Smooth muscle cell (in vitro differentiated cells): ENCODE measurements around the gene LPP. TPM values are rescaled to one million over a fixed set of nuclear protein-coding genes. Genes with fewer than 3 reads are reported as not detected.
A peak's percentile ranks its signal among the peaks of the same experiment; 100 is the strongest.

Experiments used
- DNase-seq: peaks from one replicate; lab custom pipeline; 2025; ENCODE audit not compliant: unreplicated experiment; lab: John Stamatoyannopoulos, UW
- H2AFZ ChIP-seq: fragments of 200-600 bp; sonication (generic); 2 replicates; pipeline ENCODE4 v1.6.0; 2016; ENCODE audit warnings: antibody characterized with exemption, low read depth, mild to moderate bottlenecking
- H3F3A ChIP-seq: fragments of 200-600 bp; sonication (generic); 2 replicates; pipeline ENCODE4 v1.6.0; 2017; ENCODE audit warnings: antibody characterized with exemption, low read depth
- H3K27ac ChIP-seq: fragments of 200-600 bp; sonication (generic); 2 replicates; pipeline ENCODE4 v1.5.1; 2016; ENCODE audit warnings: low read depth, mild to moderate bottlenecking
- H3K27me3 ChIP-seq: fragments of 200-600 bp; sonication (generic); 2 replicates; pipeline ENCODE4 v1.6.1; 2016; ENCODE audit warnings: low read depth, mild to moderate bottlenecking
- H3K36me3 ChIP-seq: fragments of 200-600 bp; sonication (generic); 2 replicates; pipeline ENCODE4 v1.5.1; 2016; ENCODE audit warnings: low read depth
- H3K4me1 ChIP-seq: fragments of 200-600 bp; sonication (generic); 2 replicates; pipeline ENCODE4 v1.5.1; 2016; ENCODE audit warnings: low read depth
- H3K4me2 ChIP-seq: fragments of 200-600 bp; sonication (generic); 2 replicates; pipeline ENCODE4 v1.6.0; 2016; ENCODE audit warnings: mild to moderate bottlenecking
- H3K4me3 ChIP-seq: fragments of 200-600 bp; sonication (generic); 2 replicates; pipeline ENCODE4 v1.5.1; 2016; ENCODE audit warnings: mild to moderate bottlenecking
- H3K79me2 ChIP-seq: fragments of 200-600 bp; sonication (generic); 2 replicates; pipeline ENCODE4 v1.6.0; 2016; ENCODE audit warnings: low read depth, mild to moderate bottlenecking
- H3K9ac ChIP-seq: fragments of 200-600 bp; sonication (generic); 2 replicates; pipeline ENCODE4 v1.6.0; 2016; ENCODE audit warnings: low read depth
- H3K9me3 ChIP-seq: fragments of 200-600 bp; sonication (generic); replicated peaks from 2 replicates; pipeline ENCODE4 v1.5.1; 2016; ENCODE audit warnings: low read depth
- H4K20me1 ChIP-seq: fragments of 200-600 bp; sonication (generic); 2 replicates; pipeline ENCODE4 v1.6.0; 2016; ENCODE audit warnings: low read depth
- WGBS: methylation state at CpG from one replicate; pipeline ENCODE4 v1.1.7; 2016; ENCODE audit warnings: low lambda C conversion rate; 5-methylcytosine and 5-hydroxymethylcytosine counted together
- polyA plus RNA-seq: library from polyadenylated mRNA; unstranded; fragments of >200 nt; fragmentation: Nextera tagmentation; extraction: Ambion mirVana; gene quantifications from 2 replicates; pipeline ENCODE4 v1.2.1, GENCODE V29; 2016
- total RNA-seq: library from RNA; depleted of rRNA; stranded (reverse); fragments of >200 nt; gene quantifications from 2 replicates; pipeline ENCODE4 v1.2.3, GENCODE V29; 2014
- TF ChIP-seq, protein P1 (sequence below): fragments of 200-600 bp; sonication (generic); IDR thresholded peaks from 2 replicates; pipeline ENCODE4 v1.5.1; 2017; ENCODE audit warnings: borderline replicate concordance, mild to moderate bottlenecking, antibody characterized with exemption; ENCODE audit not compliant: insufficient read depth, poor library complexity, severe bottlenecking

The LPP gene
- total and polyA plus RNA-seq, 2 experiments from 2014 or later: 42.3 to 128 TPM

DNA sequence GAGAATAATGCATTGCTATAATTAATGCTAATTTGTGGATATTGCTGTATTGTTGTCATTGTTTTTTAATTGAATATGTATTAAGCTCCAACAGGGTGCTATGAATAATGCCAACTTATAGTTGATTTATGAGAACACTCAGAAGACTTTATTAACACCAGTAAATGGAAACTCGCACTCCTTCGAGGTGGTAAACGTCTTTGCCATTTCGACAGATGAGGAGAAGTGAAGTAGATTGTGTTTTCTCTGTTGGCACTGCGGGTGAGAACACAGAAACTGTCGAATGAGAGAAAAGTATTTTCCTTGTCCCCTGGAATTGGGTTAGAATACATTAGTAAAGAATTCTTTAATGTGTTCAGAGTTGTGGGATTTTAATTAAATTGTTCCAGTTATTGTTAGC is 354.5 kb downstream of the LPP start:
- H4K20me1 ChIP-seq: no peaks in the 10 kb centered on the region
- H2AFZ ChIP-seq: no peak overlapping the region
- H3K79me2 ChIP-seq: peaks cover 42% of the 10 kb centered on the region
- H3K27me3 ChIP-seq: no peaks in the 10 kb centered on the region
- H3K4me2 ChIP-seq: no peak overlapping the region
- peaks cover 7% of the 10 kb centered on the region for H3K9me3 ChIP-seq
- no peak overlapping the region for H3K4me3 ChIP-seq
- WGBS: 94% methylated on average over 6 of the region's 6 CpGs
- H3K27ac ChIP-seq: peak overlapping the region; percentile 80
- H3K36me3 ChIP-seq: no peaks in the 10 kb centered on the region
- DNase-seq: no peak
- H3K9ac ChIP-seq: no peak overlapping the region
- peaks cover 20% of the 10 kb centered on the region for H3F3A ChIP-seq
- H3K4me1 ChIP-seq: no peaks in the 10 kb centered on the region
- TF ChIP-seq, protein P1, sequence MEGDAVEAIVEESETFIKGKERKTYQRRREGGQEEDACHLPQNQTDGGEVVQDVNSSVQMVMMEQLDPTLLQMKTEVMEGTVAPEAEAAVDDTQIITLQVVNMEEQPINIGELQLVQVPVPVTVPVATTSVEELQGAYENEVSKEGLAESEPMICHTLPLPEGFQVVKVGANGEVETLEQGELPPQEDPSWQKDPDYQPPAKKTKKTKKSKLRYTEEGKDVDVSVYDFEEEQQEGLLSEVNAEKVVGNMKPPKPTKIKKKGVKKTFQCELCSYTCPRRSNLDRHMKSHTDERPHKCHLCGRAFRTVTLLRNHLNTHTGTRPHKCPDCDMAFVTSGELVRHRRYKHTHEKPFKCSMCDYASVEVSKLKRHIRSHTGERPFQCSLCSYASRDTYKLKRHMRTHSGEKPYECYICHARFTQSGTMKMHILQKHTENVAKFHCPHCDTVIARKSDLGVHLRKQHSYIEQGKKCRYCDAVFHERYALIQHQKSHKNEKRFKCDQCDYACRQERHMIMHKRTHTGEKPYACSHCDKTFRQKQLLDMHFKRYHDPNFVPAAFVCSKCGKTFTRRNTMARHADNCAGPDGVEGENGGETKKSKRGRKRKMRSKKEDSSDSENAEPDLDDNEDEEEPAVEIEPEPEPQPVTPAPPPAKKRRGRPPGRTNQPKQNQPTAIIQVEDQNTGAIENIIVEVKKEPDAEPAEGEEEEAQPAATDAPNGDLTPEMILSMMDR: no peak

DNA sequence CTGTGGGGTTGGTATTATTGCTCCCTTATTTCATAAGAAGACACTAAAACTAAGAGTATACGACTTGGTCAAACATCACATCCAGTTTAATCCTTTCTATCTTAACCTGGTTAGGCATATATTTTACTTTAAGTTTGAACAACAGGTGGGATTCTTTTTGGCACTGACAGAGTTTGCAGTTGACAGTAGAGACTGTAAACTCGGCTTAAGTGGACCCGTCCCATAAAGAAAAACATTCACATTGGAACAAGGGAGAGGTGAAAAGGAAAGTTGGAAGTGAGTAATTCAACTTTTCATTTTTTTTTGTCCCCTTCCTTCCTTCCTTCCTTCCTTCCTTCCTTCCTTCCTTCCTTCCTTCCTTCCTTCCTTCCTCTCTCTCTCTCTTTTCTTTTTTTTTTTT is 355.4 kb downstream of the LPP start:
- no peak overlapping the region for H3K4me3 ChIP-seq
- no peaks in the 10 kb centered on the region for H3K27me3 ChIP-seq
- no peak for DNase-seq
- WGBS: 93% methylated on average over 3 of the region's 3 CpGs
- no peaks in the 10 kb centered on the region for H3K9me3 ChIP-seq
- no peaks in the 10 kb centered on the region for H3K36me3 ChIP-seq
- no peaks in the 10 kb centered on the region for H4K20me1 ChIP-seq
- H3K79me2 ChIP-seq: peaks cover 42% of the 10 kb centered on the region
- H2AFZ ChIP-seq: no peak overlapping the region
- H3F3A ChIP-seq: peaks cover 20% of the 10 kb centered on the region
- H3K4me2 ChIP-seq: no peak overlapping the region
- TF ChIP-seq, protein P1: no peak
- H3K4me1 ChIP-seq: no peaks in the 10 kb centered on the region
- no peak overlapping the region for H3K9ac ChIP-seq
- H3K27ac ChIP-seq: no peak overlapping the region

DNA sequence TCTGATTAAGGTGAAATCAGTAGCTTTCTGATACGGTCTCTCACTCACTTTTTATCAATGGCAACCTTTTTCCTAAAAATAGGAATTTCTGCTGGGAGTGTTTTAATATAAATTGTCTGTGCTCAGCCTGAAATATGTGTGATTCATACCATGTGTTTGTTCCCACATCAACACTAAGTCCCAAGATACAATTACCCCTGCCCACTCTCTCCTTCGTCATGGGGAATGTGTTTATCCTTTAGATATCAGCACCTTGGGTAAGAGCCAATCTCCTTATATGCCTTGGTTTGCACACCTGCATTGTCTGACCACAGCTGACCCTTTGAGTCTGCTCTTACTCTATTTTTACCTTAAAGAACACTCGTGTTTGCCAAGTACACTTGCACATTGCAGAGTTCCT is 356.4 kb downstream of the LPP start:
- peak overlapping the region; percentile 77 for H3K27ac ChIP-seq
- H3K9me3 ChIP-seq: no peaks in the 10 kb centered on the region
- H3K27me3 ChIP-seq: no peaks in the 10 kb centered on the region
- no peaks in the 10 kb centered on the region for H3K36me3 ChIP-seq
- TF ChIP-seq, protein P1: no peak
- H4K20me1 ChIP-seq: no peaks in the 10 kb centered on the region
- no peak overlapping the region for H3K4me3 ChIP-seq
- WGBS: 37% methylated on average over 3 of the region's 3 CpGs
- peaks cover 18% of the 10 kb centered on the region for H3F3A ChIP-seq
- no peak overlapping the region for H2AFZ ChIP-seq
- peak overlapping the region; percentile 51 for H3K4me2 ChIP-seq
- peak overlapping the region; percentile 21 for H3K9ac ChIP-seq
- peaks cover 42% of the 10 kb centered on the region for H3K79me2 ChIP-seq
- no peak for DNase-seq
- no peaks in the 10 kb centered on the region for H3K4me1 ChIP-seq

- no peaks in the 10 kb centered on the region for H3K36me3 ChIP-seq
Observed at GRCh38 chr3:188513662-188514328, 359.8 kb downstream of the LPP start.

More at GRCh38 chr3:188513662-188514328, 359.8 kb downstream of the LPP start:
- no peaks in the 10 kb centered on the region for H3F3A ChIP-seq
- TF ChIP-seq, protein P1: no peak
- peaks cover 56% of the 10 kb centered on the region for H3K79me2 ChIP-seq
- H3K27me3 ChIP-seq: no peaks in the 10 kb centered on the region
- DNase-seq: no peak
- no peak overlapping the region for H2AFZ ChIP-seq
- WGBS: 84% methylated on average over 7 of the region's 7 CpGs
- H3K9me3 ChIP-seq: no peaks in the 10 kb centered on the region
- H3K9ac ChIP-seq: no peak overlapping the region
- no peak overlapping the region for H3K4me2 ChIP-seq
- no peaks in the 10 kb centered on the region for H3K4me1 ChIP-seq
- H3K4me3 ChIP-seq: no peak overlapping the region
- H4K20me1 ChIP-seq: no peaks in the 10 kb centered on the region
- no peak overlapping the region for H3K27ac ChIP-seq
